HCT116 (cell line): ENCODE results near the gene KPNB1. TPM values are rescaled to one million over a fixed set of nuclear protein-coding genes. Genes with fewer than 3 reads are reported as not detected.

Experiments used
- ATAC-seq: fragments of 200-7000 bp; cut with Tn5 transposase; 2 replicates; pipeline ENCODE4 v1.9.1; 2020; ENCODE audit warnings: mild to moderate bottlenecking, moderate library complexity
- BruUV-seq: library from RNA; stranded (reverse); fragments of 400-500 nt; replicated peaks from 2 replicates; lab custom pipeline; 2021; lab: Mats Ljungman, UMichigan
- CTCF ChIA-PET: fragments of 300-600 bp; sonication (Branson Sonifier 250); formaldehyde crosslinking; loops from one replicate; lab custom pipeline; 2021; ENCODE audit warnings: antibody characterized with exemption; lab: Charles Lee
- POLR2A ChIA-PET: fragments of 300-600, 350-600 bp; sonication (Branson Sonifier 250); formaldehyde crosslinking; loops from one replicate; lab custom pipeline; 2021; ENCODE audit warnings: antibody characterized with exemption; lab: Charles Lee
- RAD21 ChIA-PET, 2 experiments: fragments of 300-600 bp; sonication (Branson Sonifier 250); formaldehyde crosslinking; loops; one replicate each; lab custom pipeline; 2023; ENCODE audit warnings: low total read pairs in 2 of 2; ENCODE audit not compliant: uncharacterized antibody in 2 of 2, unreplicated experiment in 2 of 2, low non-redundant PET in 1 of 2; lab: Charles Lee
- DNase-seq: peaks from one replicate; pipeline ENCODE4 v3.0.0-alpha.2; 2010; ENCODE audit warnings: low read depth, low spot score
- H2AFZ ChIP-seq: fragments of 200-600 bp; shearing (Covaris generic), sonication (generic); 2 replicates; pipeline ENCODE4 v1.6.1; 2017; ENCODE audit warnings: low read depth, mixed run types, mixed read lengths, antibody characterized with exemption, low read length; ENCODE audit not compliant: poor library complexity, severe bottlenecking
- H3K27ac ChIP-seq: 2 replicates; pipeline ENCODE4 v1.5.1; 2012; ENCODE audit warnings: low read depth, low read length
- H3K27me3 ChIP-seq: fragments of 200-600 bp; sonication (generic); 2 replicates; pipeline ENCODE4 v1.6.1; 2016; ENCODE audit warnings: mixed run types, low read length, mixed read lengths; ENCODE audit not compliant: insufficient read depth
- H3K36me3 ChIP-seq, 2 experiments: fragments of 200-500 bp in 1 of 2; fragments of 200-600 bp in 1 of 2; sonication (Bioruptor generic) in 1 of 2; sonication (generic) in 1 of 2; 2 replicates each; pipeline versions ENCODE4 v1.5.1 to v1.6.1; 2014 to 2016; ENCODE audit warnings: low read length in 2 of 2, inconsistent platforms in 1 of 2, mixed read lengths in 1 of 2, mixed run types in 1 of 2; ENCODE audit not compliant: insufficient read depth in 2 of 2, control insufficient read depth in 1 of 2
- H3K4me1 ChIP-seq, 2 experiments: fragments of 200-600 bp in 1 of 2; sonication (generic) in 1 of 2; 2 replicates each; pipeline versions ENCODE4 v1.5.1 to v1.6.1; 2012 to 2017; ENCODE audit warnings: low read length in 2 of 2, inconsistent platforms in 1 of 2, mild to moderate bottlenecking in 1 of 2, mixed read lengths in 1 of 2, mixed run types in 1 of 2, moderate library complexity in 1 of 2; ENCODE audit not compliant: insufficient read depth in 2 of 2, control insufficient read depth in 1 of 2
- H3K4me2 ChIP-seq: fragments of 200-600 bp; sonication (generic); 2 replicates; pipeline ENCODE4 v1.6.1; 2017; ENCODE audit warnings: mixed run types, low read length, mixed read lengths
- H3K4me3 ChIP-seq, 2 experiments: fragments of 200-600 bp in 1 of 2; sonication (generic) in 1 of 2; replicated peaks in 1 of 2; 2 replicates each; pipeline ENCODE4 v1.5.1; 2011 to 2016; ENCODE audit warnings: low read length in 2 of 2, control low read depth in 1 of 2, low read depth in 1 of 2, mild to moderate bottlenecking in 1 of 2, mixed read lengths in 1 of 2, mixed run types in 1 of 2
- H3K79me2 ChIP-seq: fragments of 200-600 bp; sonication (generic); 2 replicates; pipeline ENCODE4 v1.6.1; 2017; ENCODE audit warnings: mild to moderate bottlenecking, mixed run types, low read length, moderate library complexity, mixed read lengths; ENCODE audit not compliant: insufficient read depth
- H3K9ac ChIP-seq: fragments of 200-600 bp; sonication (generic); 2 replicates; pipeline ENCODE4 v1.6.1; 2016; ENCODE audit warnings: low read length, mixed read lengths
- H3K9me2 ChIP-seq: fragments of 200-600 bp; sonication (generic), shearing (Covaris generic); 2 replicates; pipeline ENCODE4 v1.6.1; 2017; ENCODE audit warnings: mixed run types, mild to moderate bottlenecking, moderate library complexity; ENCODE audit not compliant: insufficient read depth
- H3K9me3 ChIP-seq, 2 experiments: fragments of 200-500 bp in 1 of 2; fragments of 200-600 bp in 1 of 2; sonication (Bioruptor generic) in 1 of 2; sonication (generic) in 1 of 2; 2 replicates each; pipeline ENCODE4 v1.6.1; 2014 to 2017; ENCODE audit warnings: low read length in 2 of 2, mixed read lengths in 2 of 2, inconsistent platforms in 1 of 2, low read depth in 1 of 2, mild to moderate bottlenecking in 1 of 2, mixed run types in 1 of 2, moderate library complexity in 1 of 2; ENCODE audit not compliant: control insufficient read depth in 1 of 2, insufficient read depth in 1 of 2
- H4K20me1 ChIP-seq: fragments of 200-600 bp; sonication (generic), shearing (Covaris generic); 2 replicates; pipeline ENCODE4 v1.6.1; 2017; ENCODE audit warnings: mixed run types, mild to moderate bottlenecking, moderate library complexity; ENCODE audit not compliant: insufficient read depth
- ATF3 ChIP-seq: IDR thresholded peaks from 2 replicates; pipeline ENCODE4 v1.6.1; 2012
- CBX3 ChIP-seq: IDR thresholded peaks from 2 replicates; pipeline ENCODE4 v1.6.1; 2012; ENCODE audit warnings: low read depth
- CEBPB ChIP-seq: IDR thresholded peaks from 2 replicates; pipeline ENCODE4 v1.6.1; 2012; ENCODE audit warnings: low read depth
- EGR1 ChIP-seq: IDR thresholded peaks from 2 replicates; pipeline ENCODE4 v1.6.1; 2012; ENCODE audit warnings: low read depth
- ELF1 ChIP-seq: IDR thresholded peaks from 2 replicates; pipeline ENCODE4 v1.6.1; 2012; ENCODE audit warnings: low read depth, borderline replicate concordance
- EZH2 ChIP-seq: fragments of 200-600 bp; sonication (generic); IDR thresholded peaks from 2 replicates; pipeline ENCODE4 v1.6.1; 2017; ENCODE audit warnings: antibody characterized with exemption, mixed run types
- EZH2phosphoT487 ChIP-seq: fragments of 200-600 bp; IDR thresholded peaks from 2 replicates; pipeline ENCODE4 v1.6.1; 2018; ENCODE audit warnings: antibody characterized with exemption, borderline replicate concordance
- FOSL1 ChIP-seq: IDR thresholded peaks from 2 replicates; pipeline ENCODE4 v1.6.1; 2012; ENCODE audit warnings: low read depth
- JUND ChIP-seq: IDR thresholded peaks from 2 replicates; pipeline ENCODE4 v1.6.1; 2012
- MAX ChIP-seq: IDR thresholded peaks from 2 replicates; pipeline ENCODE4 v1.6.1; 2012
- RAD21 ChIP-seq: IDR thresholded peaks from 2 replicates; pipeline ENCODE4 v1.6.1; 2012; ENCODE audit warnings: low read depth, mild to moderate bottlenecking
- REST ChIP-seq: IDR thresholded peaks from 2 replicates; pipeline ENCODE4 v1.6.1; 2012; ENCODE audit warnings: low read depth
- SP1 ChIP-seq: IDR thresholded peaks from 2 replicates; pipeline ENCODE4 v1.6.1; 2012; ENCODE audit warnings: low read depth
- SRF ChIP-seq: IDR thresholded peaks from 2 replicates; pipeline ENCODE4 v1.6.1; 2012; ENCODE audit warnings: low read depth
- TCF7L2 ChIP-seq: IDR thresholded peaks from 2 replicates; pipeline ENCODE4 v1.7.0; 2011; ENCODE audit warnings: borderline replicate concordance, inconsistent platforms; ENCODE audit not compliant: insufficient read depth, insufficient read length; ENCODE audit errors: extremely low read depth
- ZFX ChIP-seq: fragments of 450-650 bp; IDR thresholded peaks from 2 replicates; pipeline ENCODE4 v1.6.1; 2017
- ZNF274 ChIP-seq: fragments of 200-500 bp; sonication (Bioruptor generic); IDR thresholded peaks from 2 replicates; pipeline ENCODE4 v1.6.1; 2014; ENCODE audit warnings: mild to moderate bottlenecking, low read depth, low read length, inconsistent platforms
- intact Hi-C: fragments of 100-400 bp; cut with micrococcal nuclease; formaldehyde crosslinking; loops from 2 replicates; pipeline ENCODE4 v1.10.0; 2022
- total RNA-seq: library from RNA; stranded (reverse); gene quantifications from one replicate; pipeline ENCODE4 v1.2.1, GENCODE V29; 2021; ENCODE audit not compliant: unreplicated experiment

KPNB1 gene
- total RNA-seq, 1 experiment from 2014 or later: 526 TPM

- Histone ChIP-seq H4K20me1 (no peaks in the 10 kb centered on the region), H2AFZ (no peak overlapping the region), H3K36me3 (no peaks in the 10 kb centered on the region), H3K9me3 (no peaks in the 10 kb centered on the region), H3K9ac (no peak overlapping the region), H3K4me3 (no peak overlapping the region), H3K79me2 (no peaks in the 10 kb centered on the region), H3K27ac (no peak overlapping the region), H3K27me3 (peaks cover 6% of the 10 kb centered on the region; the same call in 1 of the 2 replicates), H3K4me2 (no peak overlapping the region), H3K4me1 (peaks cover 0 to 9% of the 10 kb centered on the region in 2 experiments; a peak in 2 of 4 replicates), H3K9me2 (no peaks in the 10 kb centered on the region)
- TF ChIP-seq ELF1 (no peak), CBX3 (no peak), MAX (no peak), SRF (no peak), FOSL1 (no peak), CEBPB (no peak), ATF3 (no peak), EZH2 (no peak), EZH2phosphoT487 (no peak), ZNF274 (no peak)
- intact Hi-C loops: no loop called here
- no peak for DNase-seq
- ChIA-PET RAD21 (no interaction called here), CTCF (no interaction called here), POLR2A (no interaction called here)
- no TSS peak for BruUV-seq
- no peak for ATAC-seq
Observed at GRCh38 chr17:47729476-47729875, 79.8 kb downstream of the KPNB1 start.

- no peaks in the 10 kb centered on the region for H3K9me3 ChIP-seq
- RAD21 ChIA-PET: no interaction called here
- ATAC-seq: no peak
Observed at GRCh38 chr17:47730681-47731080, 81.0 kb downstream of the KPNB1 start.

More at GRCh38 chr17:47730681-47731080, 81.0 kb downstream of the KPNB1 start:
- H2AFZ ChIP-seq: no peak overlapping the region
- H3K9ac ChIP-seq: no peak overlapping the region
- TF ChIP-seq MAX (no peak), SP1 (no peak), ATF3 (no peak), TCF7L2 (no peak), FOSL1 (no peak), EGR1 (no peak), JUND (no peak), REST (no peak), ZFX (no peak), ELF1 (no peak), ZNF274 (no peak), RAD21 (no peak), EZH2phosphoT487 (no peak), CEBPB (no peak)
- H3K36me3 ChIP-seq: no peaks in the 10 kb centered on the region
- BruUV-seq: no TSS peak
- H3K4me2 ChIP-seq: no peak overlapping the region
- H3K27me3 ChIP-seq: peaks cover 6% of the 10 kb centered on the region; the same call in 1 of the 2 replicates
- intact Hi-C loops: loop anchor here (5.0 kb wide), 1 partner anchor 72 kb away; no protein-coding TSS in a partner anchor
- no peaks in the 10 kb centered on the region for H3K9me2 ChIP-seq
- ChIA-PET CTCF (no interaction called here), POLR2A (no interaction called here)
- no peak for DNase-seq
- no peak overlapping the region for H3K4me3 ChIP-seq
- no peaks in the 10 kb centered on the region for H4K20me1 ChIP-seq
- H3K27ac ChIP-seq: no peak overlapping the region
- H3K4me1 ChIP-seq: peaks cover 0 to 9% of the 10 kb centered on the region in 2 experiments; a peak in 2 of 4 replicates
- H3K79me2 ChIP-seq: no peaks in the 10 kb centered on the region
